ENCODE measurements around the gene AHNAK.

AHNAK gene

GRCh38 chr11:62410972-62411371, 135.6 kb downstream of the AHNAK start:
- no peak for DNase-seq (ENCODE audit: insufficient read length, low spot score)
- FAIRE-seq: no peak
- 0 out of 2 replicates have a peak, but pooled peaks have one; percentile 3 for TF ChIP-seq POLR2A (IDR thresholded peaks at IDR 0.05; ENCODE audit: low read depth, low read length)

GRCh38 chr11:62409831-62410230, 136.8 kb downstream of the AHNAK start:
- no peak for TF ChIP-seq POLR2A (IDR thresholded peaks at IDR 0.05; ENCODE audit: low read depth, low read length)
- FAIRE-seq: no peak
- DNase-seq (ENCODE audit: insufficient read length, low spot score): no peak

GRCh38 chr11:62406034-62406433, 140.6 kb downstream of the AHNAK start:
- no peak for TF ChIP-seq POLR2A (IDR thresholded peaks at IDR 0.05; ENCODE audit: low read depth, low read length)
- DNase-seq (ENCODE audit: insufficient read length, low spot score) (no peak), FAIRE-seq (no peak)

- FAIRE-seq (no peak), DNase-seq (ENCODE audit: insufficient read length, low spot score) (no peak)
- TF ChIP-seq POLR2A (IDR thresholded peaks at IDR 0.05; ENCODE audit: low read depth, low read length): no peak
These were observed 141.7 kb downstream of the AHNAK start for GRCh38 chr11:62404901-62405300.

- DNase-seq (ENCODE audit: insufficient read length, low spot score) (no peak), FAIRE-seq (no peak)
- TF ChIP-seq POLR2A (IDR thresholded peaks at IDR 0.05; ENCODE audit: low read depth, low read length): no peak
These were observed 142.2 kb downstream of the AHNAK start for GRCh38 chr11:62404435-62404834.

- FAIRE-seq (no peak), DNase-seq (ENCODE audit: insufficient read length, low spot score) (no peak)
- no peak for TF ChIP-seq POLR2A (IDR thresholded peaks at IDR 0.05; ENCODE audit: low read depth, low read length)
These were observed 143.5 kb downstream of the AHNAK start for GRCh38 chr11:62402960-62403730.

GRCh38 chr11:62402226-62402959, 144.2 kb downstream of the AHNAK start:
- no peak for TF ChIP-seq POLR2A (IDR thresholded peaks at IDR 0.05; ENCODE audit: low read depth, low read length)
- DNase-seq (ENCODE audit: insufficient read length, low spot score) (no peak), FAIRE-seq (no peak)

- no peak for TF ChIP-seq POLR2A (IDR thresholded peaks at IDR 0.05; ENCODE audit: low read depth, low read length)
- FAIRE-seq (no peak), DNase-seq (ENCODE audit: insufficient read length, low spot score) (no peak)
These were observed 144.8 kb downstream of the AHNAK start for GRCh38 chr11:62401811-62402210.

GRCh38 chr11:62401356-62401755, 145.2 kb downstream of the AHNAK start:
- no peak for FAIRE-seq
- TF ChIP-seq POLR2A (IDR thresholded peaks at IDR 0.05; ENCODE audit: low read depth, low read length): no peak
- no peak for DNase-seq (ENCODE audit: insufficient read length, low spot score)

- no peak; the same call in 1 of the 2 replicates for TF ChIP-seq POLR2A (IDR thresholded peaks at IDR 0.05; ENCODE audit: low read depth, low read length)
- FAIRE-seq (no peak), DNase-seq (ENCODE audit: insufficient read length, low spot score) (peak; percentile 80)
These were observed 145.8 kb downstream of the AHNAK start for GRCh38 chr11:62400760-62401159.

GRCh38 chr11:62400281-62400680, 146.3 kb downstream of the AHNAK start:
- no peak for DNase-seq (ENCODE audit: insufficient read length, low spot score)
- TF ChIP-seq POLR2A (IDR thresholded peaks at IDR 0.05; ENCODE audit: low read depth, low read length): no peak
- FAIRE-seq: no peak

GRCh38 chr11:62399878-62400266, 146.7 kb downstream of the AHNAK start:
- no peak for DNase-seq (ENCODE audit: insufficient read length, low spot score)
- FAIRE-seq: no peak
- TF ChIP-seq POLR2A (IDR thresholded peaks at IDR 0.05; ENCODE audit: low read depth, low read length): no peak

- no peak for FAIRE-seq
These were observed 147.3 kb downstream of the AHNAK start for GRCh38 chr11:62399172-62399877.

More at GRCh38 chr11:62399172-62399877, 147.3 kb downstream of the AHNAK start:
- no peak for DNase-seq (ENCODE audit: insufficient read length, low spot score)
- TF ChIP-seq POLR2A (IDR thresholded peaks at IDR 0.05; ENCODE audit: low read depth, low read length): no peak

Data from H54 (cell line).